ENCODE measurements around the gene UBASH3A. TPM values are rescaled to one million over a fixed set of nuclear protein-coding genes. Genes with fewer than 3 reads are reported as not detected.

The UBASH3A gene
- total RNA-seq, 1 donor from 2014 or later: 0.32 TPM

DNA sequence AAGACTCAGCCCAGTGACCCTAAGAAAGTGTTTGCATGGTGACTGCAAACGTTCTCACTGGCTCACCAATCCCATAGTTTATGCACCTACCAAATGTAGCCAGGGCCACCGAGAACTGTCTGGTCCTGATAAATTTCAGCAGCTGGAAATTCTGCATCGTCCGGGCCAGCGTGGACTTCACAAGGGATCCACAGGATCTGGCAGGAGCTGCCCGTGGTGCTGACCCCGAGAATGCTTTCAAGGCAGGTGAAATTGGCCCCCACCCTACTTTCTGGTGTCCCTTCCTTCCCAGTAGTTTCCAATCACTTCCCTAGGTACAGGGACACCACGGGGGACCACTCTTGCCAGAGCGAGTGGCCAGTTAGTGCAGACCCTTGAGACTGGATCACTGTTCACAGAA lies 26.2 kb downstream of the UBASH3A start:
- DNase-seq (ENCODE audit: low spot score): peak; percentile 53

DNA sequence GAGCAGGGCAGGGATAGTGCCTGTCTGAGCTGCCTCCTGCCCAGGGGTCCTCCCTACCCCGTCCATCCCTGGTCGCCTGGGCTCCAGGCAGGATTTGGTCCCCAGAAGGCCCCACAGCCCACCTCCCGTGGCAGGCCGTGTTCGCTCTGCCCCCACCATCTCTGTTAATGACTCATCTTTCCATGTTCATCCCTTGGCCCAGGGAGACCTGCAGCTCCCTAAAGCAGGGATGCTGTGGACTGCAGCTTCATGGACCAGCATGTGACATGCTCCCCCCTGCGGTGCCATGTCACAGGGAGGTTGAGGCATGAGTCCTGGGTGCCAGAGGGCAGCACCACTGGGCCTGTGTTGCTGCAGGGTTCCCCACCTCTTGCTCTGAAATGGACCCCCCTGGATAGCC lies 26.8 kb downstream of the UBASH3A start:
- no peak for DNase-seq (ENCODE audit: low spot score)

DNA sequence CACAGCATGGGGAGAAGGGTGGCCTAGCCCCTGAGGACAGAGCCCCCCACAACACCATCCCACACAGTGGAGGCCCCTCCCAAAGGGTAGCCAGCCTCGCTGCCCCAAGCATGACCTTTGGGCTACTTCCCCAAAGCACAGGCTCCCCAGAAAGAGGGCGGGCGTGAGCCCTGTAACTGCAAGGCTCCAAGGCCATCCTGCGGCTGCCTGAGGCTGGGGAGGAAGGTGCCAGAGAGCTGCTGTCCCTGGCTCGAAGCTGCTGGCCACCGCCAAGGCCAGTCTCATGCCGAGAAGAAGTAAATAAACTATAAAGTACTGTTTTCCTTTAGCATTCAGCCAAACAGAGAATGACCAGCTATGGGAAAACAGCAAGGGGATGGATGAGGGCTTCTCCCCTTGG lies 27.5 kb downstream of the UBASH3A start:
- DNase-seq (ENCODE audit: low spot score): peak; percentile 78

DNA sequence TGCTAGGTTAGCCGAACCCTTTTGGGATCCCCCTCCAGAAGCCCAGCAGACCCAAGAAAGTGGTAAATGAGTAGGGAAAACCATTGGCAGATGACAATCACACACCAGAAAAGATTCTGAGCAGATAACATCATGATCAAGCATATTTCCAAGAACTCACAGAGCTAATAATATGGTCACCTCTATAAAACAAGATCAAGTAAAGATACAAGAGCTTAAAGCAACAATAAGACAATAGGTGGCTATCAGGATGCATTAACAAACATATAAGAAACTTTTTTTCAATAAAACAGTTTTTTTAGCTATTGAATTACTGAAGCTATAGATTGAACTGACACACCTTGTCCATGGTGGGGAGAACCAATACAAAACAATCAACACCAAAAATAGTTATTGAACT lies 29.0 kb downstream of the UBASH3A start:
- DNase-seq (ENCODE audit: low spot score): no peak

DNA sequence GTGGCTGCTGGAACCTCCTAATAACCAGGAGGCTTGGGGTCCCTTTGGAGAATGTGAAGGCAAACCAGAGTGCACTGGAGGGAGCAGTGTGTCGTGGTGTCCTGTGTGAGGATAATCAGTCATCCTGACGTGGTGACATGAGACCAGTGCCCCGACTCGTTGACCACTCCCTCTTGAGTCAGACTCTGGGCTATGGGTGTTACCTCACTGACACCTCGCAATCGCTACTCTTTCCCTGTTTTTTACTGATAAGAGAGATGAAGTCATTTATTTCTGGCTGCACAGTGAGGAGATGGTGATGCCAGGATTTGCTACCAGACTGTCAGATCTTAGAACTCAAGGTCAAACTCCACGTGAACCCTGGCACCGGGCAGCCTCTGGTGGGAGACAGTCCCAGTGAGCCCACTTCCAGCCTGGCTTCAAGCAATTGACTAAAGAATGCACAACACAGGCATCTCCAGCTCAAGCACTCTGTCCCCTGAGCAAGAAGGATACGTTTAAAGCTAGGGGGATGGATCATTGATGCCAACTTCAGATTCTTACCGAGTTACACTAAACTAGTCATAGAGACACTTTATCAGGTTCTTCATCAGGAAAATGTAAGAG lies 30.3 kb downstream of the UBASH3A start:
- no peak for DNase-seq (ENCODE audit: low spot score)

DNA sequence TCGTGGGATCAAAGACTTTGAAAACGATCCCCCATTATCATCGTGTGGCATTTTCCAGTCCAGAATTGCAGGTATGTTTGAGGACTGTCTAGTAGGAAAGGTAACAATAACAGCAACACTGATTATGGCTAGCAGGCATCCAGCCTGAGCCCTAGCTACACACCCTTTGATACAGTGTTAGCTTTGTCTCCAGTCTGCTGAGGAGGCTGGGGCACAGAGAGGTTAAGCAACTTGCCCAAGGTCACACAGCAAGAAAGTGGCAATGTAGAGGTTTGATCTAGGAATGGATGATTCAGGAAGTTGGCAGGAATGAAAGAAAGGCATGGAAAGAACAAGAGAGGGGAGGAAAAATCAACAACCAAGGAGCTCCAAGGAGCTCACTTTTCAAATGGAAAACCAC lies 31.2 kb downstream of the UBASH3A start:
- DNase-seq (ENCODE audit: low spot score): no peak

DNA sequence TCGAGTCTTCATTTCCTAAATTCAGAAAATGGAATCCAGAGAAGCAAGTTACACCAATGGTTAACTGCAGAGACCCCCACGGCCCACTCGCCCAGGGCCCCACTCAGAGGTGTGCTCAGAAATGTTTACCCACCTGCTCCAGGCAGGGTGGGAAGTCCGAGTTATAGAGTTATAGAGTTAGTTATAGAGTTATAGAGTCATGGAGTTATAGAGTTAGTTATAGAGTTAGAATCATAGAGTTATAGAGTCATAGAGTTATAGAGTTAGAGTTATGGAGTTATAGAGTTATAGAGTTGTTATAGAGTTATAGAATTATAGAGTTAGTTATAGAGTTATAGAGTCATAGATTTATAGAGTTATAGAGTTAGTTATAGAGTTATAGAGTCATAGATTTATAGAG lies 31.7 kb downstream of the UBASH3A start:
- DNase-seq (ENCODE audit: low spot score): no peak

DNA sequence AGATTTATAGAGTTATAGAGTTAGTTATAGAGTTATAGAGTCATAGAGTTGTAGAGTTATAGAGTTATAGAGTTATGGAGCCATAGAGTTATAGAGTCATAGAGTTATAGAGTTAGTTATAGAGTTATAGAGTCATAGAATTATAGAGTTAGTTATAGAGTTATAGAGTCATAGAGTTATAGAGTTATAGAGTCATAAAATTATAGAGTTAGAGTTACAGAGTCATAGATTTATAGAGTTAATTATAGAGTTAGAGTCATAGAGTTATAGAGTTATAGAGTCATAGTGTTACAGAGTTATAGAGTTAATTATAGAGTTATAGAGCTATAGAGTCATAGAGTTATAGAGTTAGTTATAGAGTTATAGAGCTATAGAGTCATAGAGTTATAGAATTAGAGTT lies 32.1 kb downstream of the UBASH3A start:
- no peak for DNase-seq (ENCODE audit: low spot score)

DNA sequence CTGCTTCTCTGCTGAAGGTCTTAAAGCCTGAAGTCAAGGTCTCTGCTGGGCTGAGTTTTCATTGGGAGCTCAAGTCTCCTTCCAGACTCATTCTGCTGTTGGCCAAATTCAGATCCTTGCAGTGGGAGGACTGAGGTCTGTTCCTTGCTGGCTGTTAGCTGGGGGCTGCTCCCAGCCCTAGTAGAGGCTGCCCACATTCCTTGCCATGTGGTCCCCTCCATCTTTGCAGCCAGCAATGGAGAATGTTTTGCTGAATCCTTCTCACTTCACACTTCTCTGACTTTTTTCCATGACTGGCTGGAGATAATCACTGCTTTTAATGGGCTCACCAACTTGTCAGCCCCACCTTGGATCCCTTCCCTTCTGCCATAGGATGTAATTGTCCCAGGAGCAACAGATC lies 33.2 kb downstream of the UBASH3A start:
- no peak for DNase-seq (ENCODE audit: low spot score)

DNA sequence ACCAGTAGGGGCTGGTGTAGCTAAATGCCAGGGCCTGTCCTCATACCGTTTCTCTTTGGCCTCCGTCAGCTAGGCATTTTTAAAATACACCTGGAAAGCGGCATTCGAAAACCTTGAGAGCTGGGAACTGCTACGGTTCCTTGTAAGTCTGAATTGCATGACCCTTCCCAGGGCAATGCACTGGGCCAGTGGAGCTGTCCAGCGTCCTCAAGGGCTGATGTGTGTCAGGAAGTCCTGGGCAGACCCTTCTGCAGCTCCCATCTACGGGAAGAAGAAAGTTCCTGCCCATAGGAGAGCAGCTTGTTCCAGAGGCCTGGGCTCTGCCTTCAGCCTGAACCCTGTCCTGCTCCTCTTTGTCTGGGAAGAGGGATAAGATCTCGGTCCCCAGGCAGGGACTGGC lies 34.1 kb downstream of the UBASH3A start:
- DNase-seq (ENCODE audit: low spot score): no peak

DNA sequence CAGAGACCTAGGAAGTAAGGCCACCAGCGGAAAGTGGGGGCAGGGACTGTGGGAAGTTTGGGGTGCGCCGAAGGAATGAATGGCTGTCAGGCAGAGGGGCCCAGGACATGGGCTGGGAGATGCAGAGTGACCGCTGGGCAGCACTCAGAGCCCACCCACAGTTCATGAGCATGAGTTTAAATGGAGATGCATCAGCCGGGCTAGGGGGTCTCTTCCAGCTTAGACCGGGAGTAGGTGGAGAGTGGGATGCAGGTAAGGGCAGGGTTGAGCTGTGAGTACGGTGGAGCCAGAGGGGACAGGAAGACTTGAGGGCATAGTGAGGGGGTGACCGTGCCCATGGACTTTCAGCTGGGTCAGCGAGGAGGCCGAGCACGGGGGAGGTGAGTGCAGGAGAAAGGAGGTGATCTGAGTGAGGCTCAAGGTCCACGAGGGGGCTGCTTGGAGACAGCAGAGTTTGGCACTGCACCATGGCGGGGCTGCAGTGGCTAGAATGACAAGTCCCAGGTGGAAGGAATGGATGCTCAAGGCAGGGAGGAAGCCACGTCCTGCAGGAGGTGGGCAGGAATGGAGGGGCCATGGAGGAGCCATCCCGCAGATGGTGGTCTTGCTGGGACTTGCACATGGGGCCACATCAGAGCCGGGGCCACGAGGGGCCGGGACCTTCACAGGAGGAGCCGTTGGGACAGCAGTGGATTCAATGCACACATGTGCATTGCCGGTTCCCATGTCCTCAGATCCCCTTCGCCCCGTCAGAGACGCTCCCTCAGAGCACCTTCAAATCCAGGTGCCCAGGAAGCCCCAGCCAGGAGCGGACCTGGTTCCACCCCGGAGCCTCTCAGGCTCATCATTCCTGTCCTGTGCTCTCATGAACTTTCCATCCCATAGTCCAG lies 34.9 kb downstream of the UBASH3A start:
- peak; percentile 65 for DNase-seq (ENCODE audit: low spot score)

DNA sequence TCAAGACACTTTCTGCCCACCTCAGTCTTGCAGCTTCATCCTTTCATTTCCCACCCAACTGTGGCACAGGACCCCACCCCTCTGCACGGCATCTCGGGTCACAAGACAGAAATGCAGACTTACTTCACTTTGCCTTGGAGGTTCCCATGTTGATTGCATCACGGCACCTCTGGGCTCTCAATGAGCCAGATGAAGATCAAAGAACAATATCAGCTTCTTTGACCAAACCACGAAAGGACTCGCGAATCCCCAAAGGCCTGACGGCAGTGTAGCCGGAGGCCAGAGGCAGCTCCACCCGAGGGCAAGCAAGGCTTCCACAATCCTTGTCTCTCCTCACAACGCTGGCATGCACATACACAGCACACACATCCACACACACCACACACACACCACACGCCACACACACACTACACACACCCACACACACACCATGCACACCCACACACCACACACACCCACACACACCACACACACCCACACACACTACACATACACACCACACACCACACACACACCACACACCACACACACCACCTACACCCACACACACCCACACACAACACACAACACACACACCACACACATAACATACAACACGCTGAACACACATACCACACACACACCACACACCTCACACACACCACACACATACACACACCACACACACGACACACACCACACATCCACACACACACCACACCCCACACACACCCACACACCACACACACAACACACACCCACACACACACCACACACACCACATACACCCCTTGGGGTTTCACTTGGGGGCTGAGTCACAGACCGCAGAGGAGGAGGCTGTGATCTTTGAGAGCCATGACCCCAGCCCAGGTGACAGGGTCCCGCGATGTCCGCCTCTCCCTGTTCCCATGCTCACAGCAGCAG lies 35.8 kb downstream of the UBASH3A start:
- DNase-seq (ENCODE audit: low spot score): peak; percentile 78

DNA sequence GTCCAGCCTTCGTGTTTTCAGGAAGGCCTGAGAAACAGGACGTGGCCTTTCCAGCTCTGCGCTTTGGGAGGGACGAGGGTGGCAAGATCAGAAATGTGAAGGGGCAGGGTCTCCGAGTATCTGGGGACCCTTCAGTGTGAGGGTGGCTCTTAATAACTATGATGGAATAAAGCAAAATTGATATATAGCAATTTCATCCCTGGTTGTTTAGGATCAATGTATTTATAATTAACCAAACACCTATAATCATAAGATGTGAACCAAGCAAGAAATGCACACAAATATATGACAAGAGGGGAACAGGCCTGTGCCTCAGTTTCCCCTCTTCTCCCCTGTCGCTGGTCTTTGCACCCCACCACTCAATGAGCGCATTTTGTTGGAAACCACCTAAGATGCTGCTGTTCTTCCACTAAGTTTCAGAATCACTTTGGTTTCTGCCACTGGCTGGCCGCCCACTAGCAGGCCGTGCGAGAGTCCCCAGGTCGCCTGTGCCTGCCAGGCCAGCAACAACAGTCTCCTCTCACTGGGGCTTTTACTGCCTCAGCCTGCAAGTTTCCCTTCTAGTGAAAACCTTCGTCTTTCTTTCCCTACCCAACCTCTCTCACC lies 36.6 kb downstream of the UBASH3A start:
- peak; percentile 49 for DNase-seq (ENCODE audit: low spot score)

DNA sequence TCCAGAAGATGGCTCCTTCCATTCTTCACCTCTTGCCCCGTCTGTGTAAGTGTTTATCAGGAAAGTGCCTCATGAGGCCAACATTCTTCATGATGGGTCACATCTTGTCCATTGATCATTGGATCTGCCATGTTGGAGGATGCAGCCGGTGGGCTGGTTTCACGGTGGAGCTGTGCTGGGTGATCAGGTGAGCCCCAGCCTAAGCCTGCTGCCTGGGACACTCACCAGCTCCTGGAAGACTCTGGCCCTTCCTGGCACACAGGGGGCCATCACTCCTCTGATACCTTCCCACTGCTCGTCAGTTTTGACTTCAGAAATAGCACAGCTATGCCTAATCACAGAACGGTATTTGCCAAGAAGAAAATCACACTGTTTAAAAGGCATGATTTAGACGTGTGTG lies 38.3 kb downstream of the UBASH3A start:
- peak; percentile 33 for DNase-seq (ENCODE audit: low spot score)

DNA sequence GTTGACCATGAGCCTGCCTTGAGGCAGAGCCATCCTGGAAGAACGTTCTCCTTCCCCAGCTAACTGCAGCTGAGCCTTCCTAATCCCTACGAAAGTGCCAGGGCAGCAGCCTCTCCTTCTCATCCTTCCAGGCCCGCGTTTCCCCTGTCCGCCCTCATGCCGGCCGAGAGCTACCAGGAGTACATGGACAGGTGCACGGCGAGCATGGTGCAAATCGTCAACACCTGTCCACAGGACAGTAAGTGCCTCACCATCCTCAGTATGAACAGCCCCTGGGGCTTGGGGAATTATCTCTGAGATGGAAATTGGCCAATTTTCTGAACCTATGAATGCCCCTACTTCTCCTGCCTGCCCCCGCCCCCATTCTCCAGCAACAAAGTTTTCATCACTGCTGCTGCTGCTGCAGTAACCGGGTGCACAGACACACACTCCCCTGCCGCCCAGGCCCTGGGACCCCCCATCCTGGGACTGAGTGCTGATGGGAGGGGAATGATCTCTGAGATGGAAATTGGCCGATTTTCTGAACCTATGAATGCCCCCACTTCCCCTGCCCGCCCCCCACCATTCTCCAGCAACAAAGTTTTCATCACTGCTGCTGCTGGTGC lies 39.6 kb downstream of the UBASH3A start:
- DNase-seq (ENCODE audit: low spot score): peak; percentile 81

DNA sequence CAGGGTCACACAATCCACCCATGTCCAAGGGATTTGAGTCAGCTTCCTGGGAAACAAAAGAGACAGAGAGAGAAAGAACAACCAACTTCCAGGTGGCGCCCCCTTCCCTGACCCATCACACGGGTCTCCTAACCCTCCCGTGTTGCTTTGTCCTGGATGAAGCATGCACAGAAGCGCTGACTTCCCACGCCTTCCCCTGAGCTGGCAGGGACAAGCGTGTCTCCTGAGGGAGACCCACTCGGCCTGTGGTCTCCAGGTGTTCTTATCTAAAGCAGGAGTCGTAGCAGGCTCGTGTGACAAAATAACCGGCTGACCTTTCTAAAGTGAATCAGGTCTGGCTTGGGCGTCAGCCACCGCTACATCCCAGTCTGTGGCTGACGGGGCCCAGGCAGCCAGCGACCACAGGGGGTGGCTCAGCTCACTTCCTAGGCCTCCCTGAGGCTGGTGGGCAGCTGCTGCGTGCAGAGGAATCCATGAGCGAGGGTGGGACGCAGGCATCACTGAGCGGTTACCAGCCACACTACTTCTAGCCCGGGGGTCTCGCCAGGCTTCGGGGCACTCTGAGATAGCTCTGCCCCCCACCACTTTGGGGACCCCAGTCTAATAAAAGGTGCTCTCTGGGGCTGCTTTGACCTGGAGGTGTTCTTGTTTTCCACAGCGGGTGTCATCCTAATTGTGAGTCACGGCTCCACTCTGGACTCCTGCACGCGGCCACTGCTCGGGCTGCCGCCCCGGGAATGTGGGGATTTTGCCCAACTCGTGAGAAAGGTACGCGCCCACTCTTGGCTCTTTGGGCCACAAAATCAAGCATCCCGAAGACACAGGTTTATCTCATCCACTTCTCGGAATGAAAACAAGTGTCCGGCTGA lies 40.4 kb downstream of the UBASH3A start:
- DNase-seq (ENCODE audit: low spot score): peak; percentile 68

DNA sequence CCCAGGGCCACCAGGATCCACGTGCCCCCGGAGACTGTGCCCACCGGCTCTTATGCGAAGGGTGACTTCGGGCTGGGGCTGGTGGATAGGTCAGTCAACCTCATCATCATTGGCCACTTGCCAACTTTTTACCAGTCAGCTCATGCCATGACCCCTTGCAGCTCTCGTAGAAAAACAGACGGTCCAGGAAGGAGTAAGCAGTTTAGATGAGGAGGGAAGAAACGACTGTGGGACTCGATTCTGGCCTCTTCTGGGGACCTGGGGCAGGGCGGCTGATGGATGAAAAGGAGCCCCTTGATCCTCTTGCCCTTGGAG lies 41.0 kb downstream of the UBASH3A start:
- no peak for DNase-seq (ENCODE audit: low spot score)

DNA sequence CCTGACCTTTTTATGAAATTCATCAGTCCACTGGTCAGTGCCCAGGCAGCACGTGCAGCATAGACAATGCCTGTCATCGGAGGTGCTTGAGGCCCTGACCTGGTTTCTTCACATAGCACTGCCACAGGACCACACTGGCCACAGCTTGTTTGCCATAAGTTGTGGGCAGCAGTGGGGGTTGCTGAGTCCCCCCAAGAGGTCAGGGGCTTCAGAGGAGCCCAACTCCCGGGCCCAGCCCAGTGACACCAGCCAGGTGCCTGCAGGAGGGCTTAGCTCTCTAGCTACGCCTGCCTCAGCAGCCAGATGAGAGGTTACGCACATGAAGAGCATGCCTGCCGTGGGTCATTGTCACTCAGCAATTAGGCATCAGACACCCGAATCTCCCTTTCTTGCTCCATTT lies 41.6 kb downstream of the UBASH3A start:
- DNase-seq (ENCODE audit: low spot score): no peak

DNA sequence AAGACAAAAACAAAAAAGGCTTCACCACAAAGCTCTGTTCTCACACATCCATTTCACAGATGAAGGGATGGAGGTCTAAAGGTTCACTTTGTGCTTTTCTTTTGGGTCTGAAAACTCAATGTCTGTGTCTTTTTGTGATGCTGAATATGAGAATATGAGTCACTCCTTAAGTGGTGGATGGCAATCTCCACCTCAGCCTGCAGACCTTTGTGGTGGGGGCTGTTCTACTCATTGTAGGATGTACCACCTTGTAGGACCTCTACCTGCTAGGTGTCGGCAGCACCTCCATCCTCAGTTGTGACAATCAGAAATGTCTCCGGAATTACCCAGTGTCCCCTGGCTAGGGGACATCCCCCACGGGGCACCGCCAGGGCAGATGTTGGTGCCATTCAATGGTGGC lies 42.8 kb downstream of the UBASH3A start:
- DNase-seq (ENCODE audit: low spot score): no peak

DNA sequence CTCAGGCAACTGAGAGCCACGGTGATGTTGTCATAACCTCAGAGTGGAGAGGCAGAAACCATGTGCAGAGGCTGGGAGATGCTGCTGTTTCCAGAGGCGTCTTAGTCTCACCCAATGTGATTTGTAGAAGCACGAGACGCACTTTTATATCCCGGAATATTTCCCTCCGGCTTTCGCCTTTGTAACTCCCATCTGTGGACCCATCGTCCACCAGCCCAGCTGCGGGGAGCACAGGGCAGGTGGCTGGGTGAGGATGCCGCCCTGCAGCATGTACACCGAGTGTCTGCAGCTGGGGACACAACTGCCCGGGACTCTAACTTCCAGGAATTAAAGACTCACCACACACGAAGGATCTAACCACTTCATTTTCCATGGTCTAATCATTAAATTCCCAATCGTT lies 43.5 kb downstream of the UBASH3A start:
- no peak for DNase-seq (ENCODE audit: low spot score)
